ENCODE measurements around the gene SLX4.
"Not testable (repeated sequence)": the region's sequence is repeated elsewhere in the genome, so short reads cannot be mapped to it uniquely, and the experiment has no call there.

SLX4 gene

GRCh38 chr16:3611146-3611975, at the start of gene SLX4:
Gene SLX4 (minus strand): TSS chr16:3611606. CDS start chr16:3608964, 2,642 bp downstream.
- peak; percentile 85 for DNase-seq (ENCODE audit: low read depth)

DNA sequence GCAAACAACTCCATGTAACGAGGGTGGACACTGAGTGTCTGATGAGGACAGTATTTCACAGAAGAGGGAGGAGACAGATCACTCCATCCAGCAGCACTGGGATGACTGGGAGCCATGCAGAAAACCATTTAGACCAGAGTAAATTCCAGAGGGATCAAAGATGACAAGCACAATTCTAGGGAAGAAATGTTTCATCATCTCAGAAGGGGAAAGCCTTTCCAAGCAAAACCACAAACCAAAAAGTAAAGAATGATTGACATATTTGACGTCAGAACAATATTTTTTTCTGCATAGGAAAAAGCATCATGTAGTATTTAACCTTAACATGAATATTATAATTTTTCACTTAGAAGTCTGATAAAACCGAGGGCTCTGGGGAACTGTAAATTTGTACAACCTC, 47.8 kb upstream of the SLX4 start:
- no peak for DNase-seq (ENCODE audit: low read depth)

DNA sequence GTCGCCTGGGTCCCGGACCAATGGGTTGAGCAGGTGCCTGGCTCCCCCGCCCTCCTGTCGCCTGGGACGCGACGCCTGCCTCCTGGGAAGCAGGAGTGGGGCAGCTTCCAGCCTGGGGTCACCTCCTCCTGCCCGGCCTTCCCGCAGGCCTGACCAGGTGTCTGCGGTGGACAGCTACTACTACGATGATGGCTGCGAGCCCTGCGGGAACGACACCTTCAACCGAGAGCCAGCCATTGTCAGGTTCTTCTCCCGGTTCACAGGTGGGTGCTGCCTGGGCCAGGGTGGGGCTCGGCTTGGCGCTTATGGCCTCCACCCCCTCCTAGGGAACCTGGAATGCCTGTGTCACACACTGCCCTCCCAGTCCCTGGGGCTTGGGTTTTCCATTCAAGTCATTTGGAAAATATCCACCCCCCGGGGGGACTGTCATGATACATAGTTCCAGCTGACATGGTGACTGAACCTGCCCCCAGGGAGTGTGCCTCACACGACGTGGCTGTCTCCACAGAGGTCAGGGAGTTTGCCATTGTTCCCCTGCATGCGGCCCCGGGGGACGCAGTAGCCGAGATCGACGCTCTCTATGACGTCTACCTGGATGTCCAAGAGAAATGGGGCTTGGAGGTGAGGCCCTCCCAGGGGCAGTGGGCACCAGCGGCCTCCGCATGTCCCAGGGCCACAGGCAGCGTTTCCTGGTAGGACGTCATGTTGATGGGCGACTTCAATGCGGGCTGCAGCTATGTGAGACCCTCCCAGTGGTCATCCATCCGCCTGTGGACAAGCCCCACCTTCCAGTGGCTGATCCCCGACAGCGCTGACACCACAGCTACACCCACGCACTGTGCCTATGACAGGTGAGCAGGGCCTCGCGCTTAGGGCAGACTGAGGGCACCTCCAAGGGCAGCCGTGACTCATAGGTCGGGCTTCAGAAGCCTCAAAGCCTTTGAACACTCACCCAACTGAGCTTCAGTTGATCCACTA, 45.4 kb upstream of the SLX4 start:
- no peak for DNase-seq (ENCODE audit: low read depth)

- DNase-seq (ENCODE audit: low read depth): not testable (repeated sequence)
Measured at GRCh38 chr16:3656160-3656490, 44.7 kb upstream of the SLX4 start.

DNA sequence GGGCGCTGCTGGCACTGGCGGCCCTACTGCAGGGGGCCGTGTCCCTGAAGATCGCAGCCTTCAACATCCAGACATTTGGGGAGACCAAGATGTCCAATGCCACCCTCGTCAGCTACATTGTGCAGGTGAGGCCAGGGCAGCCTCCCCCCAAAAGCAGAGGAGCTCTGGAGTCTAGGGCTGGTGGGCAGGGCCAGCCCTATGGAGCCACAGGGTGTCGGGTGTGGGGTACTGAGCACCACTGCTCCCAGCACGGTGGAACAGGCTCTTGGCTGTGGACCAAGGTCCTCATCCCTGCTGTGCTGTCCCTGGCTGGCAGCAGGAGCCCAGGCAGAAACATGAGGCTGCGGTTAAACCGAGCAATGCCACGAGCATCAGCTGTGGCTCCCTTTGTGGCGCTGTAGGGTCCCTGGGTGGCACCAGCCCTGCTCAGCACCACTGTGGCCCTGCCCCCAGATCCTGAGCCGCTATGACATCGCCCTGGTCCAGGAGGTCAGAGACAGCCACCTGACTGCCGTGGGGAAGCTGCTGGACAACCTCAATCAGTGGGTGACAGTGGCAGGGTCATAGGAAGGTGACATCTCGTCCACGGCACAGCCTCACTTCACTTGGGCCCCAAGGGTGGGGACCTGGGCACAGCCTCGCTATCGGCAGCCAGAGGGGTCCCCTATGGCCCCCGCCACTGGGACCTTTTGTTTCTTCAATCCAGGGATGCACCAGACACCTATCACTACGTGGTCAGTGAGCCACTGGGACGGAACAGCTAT, 44.2 kb upstream of the SLX4 start:
- DNase-seq (ENCODE audit: low read depth): no peak

- no peak for DNase-seq (ENCODE audit: low read depth)
Measured at GRCh38 chr16:3655030-3655395, 43.6 kb upstream of the SLX4 start.

- peak; percentile 18 for DNase-seq (ENCODE audit: low read depth)
Measured at GRCh38 chr16:3654249-3654991, 43.0 kb upstream of the SLX4 start, which contains the start of gene DNASE1. Gene DNASE1 (plus strand): TSS chr16:3654691. CDS start chr16:3655374, 683 bp downstream.

- no peak for DNase-seq (ENCODE audit: low read depth)
Measured at GRCh38 chr16:3652373-3653195, 41.2 kb upstream of the SLX4 start.

GRCh38 chr16:3651461-3652372, 40.3 kb upstream of the SLX4 start:
- DNase-seq (ENCODE audit: low read depth): no peak

GRCh38 chr16:3650631-3651265, 39.3 kb upstream of the SLX4 start:
- no peak for DNase-seq (ENCODE audit: low read depth)

DNA sequence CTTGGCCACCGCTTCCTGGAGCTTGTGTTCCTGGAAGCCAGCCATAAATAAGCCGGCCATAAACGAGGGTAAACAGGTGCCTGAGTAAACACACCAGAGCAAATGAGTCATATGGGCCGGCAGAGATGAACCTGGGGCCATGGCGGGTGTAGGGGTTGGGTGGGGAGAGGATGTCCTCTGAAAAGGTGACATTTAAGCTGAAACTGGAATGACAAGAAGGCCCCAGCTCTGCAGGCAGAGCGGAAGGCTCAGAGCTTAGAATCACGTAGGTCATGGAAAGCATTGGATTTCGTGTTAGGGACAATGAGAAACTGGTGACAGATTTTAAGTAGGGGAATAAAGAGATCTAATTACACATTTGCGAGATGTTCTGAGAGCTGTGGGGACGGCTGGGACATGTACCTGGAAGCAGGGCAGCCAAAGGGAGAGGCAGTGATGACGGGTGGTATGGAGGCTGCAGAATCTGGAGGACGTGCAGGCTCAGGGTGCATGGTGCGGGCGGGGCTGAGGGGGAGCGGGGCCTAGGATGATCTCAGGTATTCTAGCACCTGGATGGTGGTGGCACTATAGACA, 35.0 kb upstream of the SLX4 start:
- no peak for DNase-seq (ENCODE audit: low read depth)

- DNase-seq (ENCODE audit: low read depth): no peak
Measured at GRCh38 chr16:3645504-3646347, 34.3 kb upstream of the SLX4 start.

DNA sequence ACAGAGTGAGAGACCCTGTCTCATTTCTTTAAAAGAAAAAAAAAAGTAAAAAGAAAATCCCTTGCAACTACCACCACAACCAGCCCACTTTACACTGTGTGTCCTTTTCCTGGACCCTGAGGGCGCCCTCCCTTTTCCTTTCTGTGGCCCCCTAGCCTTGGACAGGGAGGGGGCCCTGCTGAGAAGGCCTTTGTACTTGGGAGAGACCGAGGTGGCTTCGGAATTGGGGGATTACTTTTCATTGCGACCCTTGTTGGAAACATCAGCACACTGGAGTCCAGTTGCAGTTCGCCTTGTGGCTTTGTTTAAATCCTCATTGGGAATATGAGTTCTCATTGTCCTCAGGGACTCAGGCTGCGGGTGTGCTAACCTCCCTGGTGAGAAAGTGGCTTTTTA, 33.7 kb upstream of the SLX4 start:
- no peak for DNase-seq (ENCODE audit: low read depth)

DNA sequence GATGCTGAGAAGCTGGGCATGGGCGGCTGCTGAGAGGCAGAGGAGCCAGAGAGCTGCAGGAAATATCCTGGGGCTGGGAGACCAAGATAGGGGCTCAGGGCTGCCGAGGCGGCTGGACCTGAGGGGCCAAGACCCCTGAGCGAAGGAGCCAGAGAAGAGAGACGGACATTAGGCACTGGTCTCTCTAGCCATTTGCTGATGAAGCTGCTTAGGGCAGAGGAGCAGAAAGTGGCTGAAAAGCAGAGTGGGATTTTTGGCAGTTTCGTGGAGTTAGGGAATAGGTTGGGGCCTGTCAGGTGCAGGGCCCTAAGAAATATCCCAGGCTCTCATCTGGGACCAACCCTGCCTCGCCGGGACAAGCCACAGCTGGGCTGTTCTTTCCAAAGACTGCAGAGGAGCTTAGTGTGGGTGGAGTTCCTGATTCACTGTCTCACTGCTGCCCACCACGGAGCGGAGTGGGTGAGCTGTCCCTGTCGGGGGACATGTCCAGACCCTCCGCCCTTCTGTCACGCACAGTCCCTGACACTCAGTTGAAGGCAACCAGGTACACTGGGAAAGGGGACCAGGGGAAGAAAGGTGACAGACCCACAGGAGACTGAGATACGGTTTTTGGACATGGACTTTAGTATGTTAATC, 31.8 kb upstream of the SLX4 start:
- no peak for DNase-seq (ENCODE audit: low read depth)

GRCh38 chr16:3642397-3643094, 31.1 kb upstream of the SLX4 start:
- no peak for DNase-seq (ENCODE audit: low read depth)

DNA sequence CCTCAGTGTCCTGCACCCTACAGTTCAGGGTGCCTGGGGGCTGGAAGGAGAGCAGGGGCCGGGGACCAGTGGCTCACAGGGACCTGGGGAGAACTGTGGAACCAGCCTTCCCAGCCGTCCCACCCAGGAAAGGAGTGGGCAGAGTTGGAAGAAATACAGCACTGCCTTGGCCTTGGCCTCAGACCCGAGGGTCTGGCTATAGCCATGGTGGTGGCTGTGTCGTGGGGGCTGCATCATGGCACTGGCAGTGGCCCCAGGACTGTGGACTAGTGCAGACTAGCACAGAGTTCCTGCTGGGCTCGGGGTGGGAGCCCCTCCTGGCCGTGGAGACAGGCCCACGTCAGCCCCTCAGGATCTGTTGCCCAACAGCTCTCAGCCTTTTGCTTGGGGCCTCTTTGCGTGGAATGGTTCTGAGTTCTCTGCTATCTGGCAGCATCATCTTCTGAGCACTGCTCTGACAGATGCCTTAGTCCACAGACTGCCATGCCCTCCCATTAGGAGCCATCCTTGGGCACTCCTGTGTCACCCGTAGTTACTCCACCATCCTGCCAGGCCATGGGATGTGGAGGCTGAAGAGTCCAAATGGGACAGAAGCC, 30.5 kb upstream of the SLX4 start:
- DNase-seq (ENCODE audit: low read depth): no peak
